ENCODE data around the gene HSFX4. TPM values are rescaled to one million over a fixed set of nuclear protein-coding genes. Genes with fewer than 3 reads are reported as not detected.
"Not testable (repeated sequence)": the region's sequence is repeated elsewhere in the genome, so short reads cannot be mapped to it uniquely, and the experiment has no call there.

HSFX4 gene
- polyA plus RNA-seq, 6 donors from 2014 or later: not detected

DNA sequence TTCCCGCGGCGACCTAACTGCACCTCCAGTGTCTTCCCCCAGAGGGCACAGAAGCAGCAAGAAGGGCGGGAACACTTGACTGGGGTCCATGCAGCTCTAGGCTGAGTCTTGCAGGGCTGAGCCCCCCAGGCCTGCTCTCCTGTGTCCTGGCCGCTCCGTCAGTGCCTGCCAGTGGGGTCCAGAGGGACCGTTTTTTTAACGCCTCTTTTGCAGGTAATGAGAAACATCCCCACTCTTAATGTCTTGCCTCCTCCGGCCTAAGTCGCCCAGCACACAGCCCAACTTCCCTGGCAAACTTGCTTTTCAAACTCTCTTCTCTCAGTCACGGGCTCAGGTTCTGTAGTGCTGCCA, 11.3 kb downstream of the HSFX4 start:
- H3K4me3 Mint-ChIP-seq: peak overlapping the region; percentile 85 to 97 (median 91)
- peak overlapping the region in 5 of 6 donors; percentile 88 to 98 (median 97) for H3K27ac Mint-ChIP-seq
- H3K27me3 Mint-ChIP-seq; ATAC-seq (ENCODE audit: low read depth in 2 of 2); DNase-seq; H3K9me3 Mint-ChIP-seq; H3K36me3 Mint-ChIP-seq: not testable (repeated sequence)
- H3K4me1 Mint-ChIP-seq: peaks cover 5 to 12% (median 10%) of the 10 kb centered on the region in 3 donors

DNA sequence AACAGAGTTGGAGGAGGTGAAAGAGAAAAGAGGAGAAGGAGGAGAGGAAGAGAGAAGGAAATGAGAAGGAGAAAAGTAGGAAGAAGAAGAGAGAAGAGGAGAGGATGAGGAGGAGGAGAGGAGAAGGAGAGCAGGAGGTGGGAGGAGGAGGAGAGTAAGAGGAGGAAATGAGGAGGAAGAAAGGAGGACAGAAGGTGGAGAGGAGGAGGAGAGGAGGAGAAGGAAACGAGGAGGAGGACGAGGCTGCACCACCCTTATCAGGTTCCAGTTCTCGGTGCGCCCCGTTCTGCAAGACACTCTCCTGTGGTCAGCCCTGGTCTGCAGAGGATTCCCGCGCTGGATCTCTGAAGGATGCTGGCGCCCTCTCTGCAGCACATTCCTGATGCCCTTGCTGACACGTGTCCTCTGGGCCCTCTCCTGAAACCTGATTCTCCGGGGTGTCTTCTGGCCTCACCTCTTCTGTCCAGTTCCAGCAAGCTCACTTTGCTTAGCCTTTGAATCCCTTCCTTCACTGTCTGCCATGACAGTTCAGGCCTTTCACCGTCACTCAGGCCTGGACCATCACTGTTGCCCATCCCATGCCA, 15.8 kb downstream of the HSFX4 start:
- H3K27me3 Mint-ChIP-seq; DNase-seq; H3K9me3 Mint-ChIP-seq; H3K36me3 Mint-ChIP-seq; H3K4me1 Mint-ChIP-seq; ATAC-seq (ENCODE audit: low read depth in 2 of 2); H3K4me3 Mint-ChIP-seq: not testable (repeated sequence)
- H3K27ac Mint-ChIP-seq: peak overlapping the region in 1 of 6 donors; percentile 60

DNA sequence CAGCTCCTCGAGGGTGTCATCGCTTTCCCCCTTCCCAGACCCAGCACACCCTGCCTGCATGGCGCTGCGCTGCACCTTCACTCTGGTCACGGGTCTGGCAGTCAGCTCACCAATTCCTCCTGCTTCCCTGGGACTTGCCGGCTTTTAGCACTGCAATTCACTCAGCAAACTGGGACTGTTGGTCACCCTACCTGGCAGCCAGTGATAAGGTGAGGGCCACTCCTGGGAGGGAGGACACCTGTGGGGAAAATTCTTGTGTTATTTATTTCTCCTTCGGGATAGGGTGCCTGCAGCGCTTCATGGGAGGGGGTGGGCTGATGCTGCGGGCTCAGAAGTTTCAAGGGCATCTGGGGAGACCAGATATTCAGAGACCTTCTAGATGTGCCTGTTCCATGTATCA, 16.4 kb downstream of the HSFX4 start:
- H3K27me3 Mint-ChIP-seq; ATAC-seq (ENCODE audit: low read depth in 2 of 2); H3K9me3 Mint-ChIP-seq; H3K36me3 Mint-ChIP-seq; DNase-seq; H3K27ac Mint-ChIP-seq; H3K4me1 Mint-ChIP-seq; H3K4me3 Mint-ChIP-seq: not testable (repeated sequence)

DNA sequence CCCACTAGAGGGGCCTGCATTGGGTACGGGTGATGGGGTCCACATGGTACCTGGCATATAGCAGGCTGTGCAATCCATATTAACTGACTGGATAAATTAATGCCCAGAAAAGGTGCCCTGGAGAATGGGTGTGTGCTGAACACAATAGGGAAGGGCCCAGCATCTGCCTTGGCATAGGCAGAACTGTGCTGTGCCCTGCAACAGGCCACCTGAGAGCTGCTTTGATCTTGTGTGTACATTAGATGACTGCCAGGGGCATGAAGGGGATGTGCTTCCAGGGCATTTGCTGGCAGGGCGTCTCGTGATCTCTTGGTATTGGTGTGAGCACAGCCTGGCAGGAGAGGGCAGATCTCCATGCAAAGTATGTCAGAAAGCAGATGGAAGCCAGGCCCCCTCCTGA, 17.6 kb downstream of the HSFX4 start:
- ATAC-seq (ENCODE audit: low read depth in 2 of 2); H3K27ac Mint-ChIP-seq; H3K9me3 Mint-ChIP-seq; H3K27me3 Mint-ChIP-seq; H3K4me3 Mint-ChIP-seq; H3K36me3 Mint-ChIP-seq; H3K4me1 Mint-ChIP-seq; DNase-seq: not testable (repeated sequence)

- ATAC-seq (ENCODE audit: low read depth in 2 of 2): no peak
- H3K27ac Mint-ChIP-seq: no peak overlapping the region
- DNase-seq: no peak
Observed at GRCh38 chrX:149948016-149948415, 18.6 kb downstream of the HSFX4 start.

DNA sequence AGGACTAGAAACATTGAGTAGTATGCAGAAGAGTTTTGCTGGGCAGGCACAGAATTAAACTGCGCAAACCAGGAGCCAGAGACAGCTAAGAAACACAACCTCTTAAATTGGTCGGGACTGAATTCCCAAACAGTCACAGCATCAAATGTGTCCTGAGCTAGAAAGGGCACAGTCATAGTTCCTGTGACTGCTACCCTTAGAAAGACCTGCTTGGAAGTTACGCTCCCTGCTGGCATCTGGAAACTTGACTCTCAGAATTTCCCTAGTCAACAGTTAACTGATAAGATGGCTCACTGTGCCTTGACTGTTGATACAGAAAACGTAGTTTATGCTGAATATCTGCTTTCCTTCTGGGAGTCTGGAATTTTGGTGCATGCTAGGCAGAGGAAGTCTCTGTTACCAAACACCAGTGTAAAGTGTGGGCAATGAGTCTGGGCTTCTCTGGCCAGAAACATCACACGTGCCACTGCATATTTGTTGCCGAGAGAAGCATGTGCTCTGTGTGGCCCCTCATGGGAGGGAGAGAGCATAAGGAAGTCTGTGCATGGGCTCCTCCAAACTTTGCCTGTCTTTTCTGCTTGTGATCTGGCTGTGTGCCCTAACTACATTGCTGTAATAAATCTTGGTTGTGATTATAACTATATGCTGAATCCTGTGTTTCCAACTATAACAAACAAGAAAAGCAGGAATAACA, 20.5 kb downstream of the HSFX4 start:
- Mint-ChIP-seq H3K36me3 (no peaks in the 10 kb centered on the region), H3K9me3 (no peaks in the 10 kb centered on the region), H3K4me1 (peaks cover 0 to 3% (median 0%) of the 10 kb centered on the region in 3 donors), H3K27me3 (no peaks in the 10 kb centered on the region), H3K27ac (no peak overlapping the region), H3K4me3 (no peak overlapping the region)
- ATAC-seq (ENCODE audit: low read depth in 2 of 2): no peak
- no peak for DNase-seq

More at GRCh38 chrX:149948016-149948415, 18.6 kb downstream of the HSFX4 start:
- Mint-ChIP-seq H3K36me3 (no peaks in the 10 kb centered on the region), H3K4me1 (peaks cover 0 to 3% (median 0%) of the 10 kb centered on the region in 3 donors), H3K4me3 (no peak overlapping the region), H3K27me3 (no peaks in the 10 kb centered on the region), H3K9me3 (no peaks in the 10 kb centered on the region)

DNA sequence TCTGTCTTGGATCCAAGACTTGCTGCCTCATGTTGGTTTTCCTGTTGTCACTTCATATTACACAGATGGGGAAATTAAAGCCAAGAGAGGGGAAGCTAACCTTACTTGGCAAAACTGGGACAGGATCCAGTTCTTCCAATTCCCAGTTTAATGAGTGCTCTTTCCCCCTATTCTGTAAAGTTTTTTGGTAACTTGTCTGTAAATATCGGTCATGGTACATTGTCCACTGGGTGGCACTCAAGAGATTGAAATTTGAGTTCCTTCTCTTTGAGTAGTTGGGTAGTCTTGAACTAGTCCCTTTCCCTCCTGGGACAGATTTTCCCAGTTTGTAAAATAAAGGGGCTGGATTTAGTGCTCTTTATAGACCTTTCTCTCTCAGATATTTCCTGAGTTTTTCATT, 21.3 kb downstream of the HSFX4 start:
- Mint-ChIP-seq H3K27me3 (no peaks in the 10 kb centered on the region), H3K9me3 (no peaks in the 10 kb centered on the region), H3K4me3 (no peak overlapping the region), H3K27ac (no peak overlapping the region), H3K36me3 (no peaks in the 10 kb centered on the region), H3K4me1 (no peaks in the 10 kb centered on the region)
- no peak for DNase-seq
- ATAC-seq (ENCODE audit: low read depth in 2 of 2): no peak

DNA sequence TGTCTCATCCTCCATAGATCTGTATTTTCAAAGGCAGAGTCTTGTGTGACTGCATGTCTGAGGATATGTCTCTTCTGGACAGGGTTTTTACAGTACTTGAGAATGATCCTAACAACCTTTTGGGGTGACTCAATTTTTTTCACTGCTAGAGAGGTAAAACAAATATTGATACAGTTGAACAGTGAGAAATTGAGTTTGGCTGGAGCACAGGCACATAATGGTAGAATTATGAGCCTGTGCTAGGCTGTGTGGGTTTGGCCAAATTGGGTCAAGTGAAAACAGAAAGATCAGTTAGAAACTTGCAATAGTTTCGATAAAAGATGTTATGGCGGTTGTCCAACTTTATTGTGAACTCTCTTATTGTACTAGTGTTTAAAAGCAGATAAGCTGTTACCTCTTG, 32.2 kb downstream of the HSFX4 start:
- no peaks in the 10 kb centered on the region for H3K36me3 Mint-ChIP-seq

GRCh38 chrX:149962010-149962409, 32.6 kb downstream of the HSFX4 start:
- H3K27ac Mint-ChIP-seq: no peak overlapping the region
- H3K36me3 Mint-ChIP-seq: no peaks in the 10 kb centered on the region
- no peaks in the 10 kb centered on the region for H3K4me1 Mint-ChIP-seq
- H3K4me3 Mint-ChIP-seq: no peak overlapping the region
- H3K27me3 Mint-ChIP-seq: no peaks in the 10 kb centered on the region
- DNase-seq (no peak), ATAC-seq (ENCODE audit: low read depth in 2 of 2) (no peak)
- peaks cover 0 to 3% (median 0%) of the 10 kb centered on the region in 7 donors for H3K9me3 Mint-ChIP-seq

More for the DNA sequence above, 32.2 kb downstream of the HSFX4 start:
- Mint-ChIP-seq H3K27ac (peak overlapping the region in 1 of 6 donors; percentile 7), H3K4me3 (no peak overlapping the region), H3K27me3 (no peaks in the 10 kb centered on the region), H3K4me1 (no peaks in the 10 kb centered on the region), H3K9me3 (peaks cover 0 to 3% (median 0%) of the 10 kb centered on the region in 7 donors)
- no peak for ATAC-seq (ENCODE audit: low read depth in 2 of 2)
- no peak for DNase-seq

GRCh38 chrX:149962859-149963757, 33.7 kb downstream of the HSFX4 start:
- DNase-seq: no peak
- Mint-ChIP-seq H3K9me3 (peaks cover 0 to 3% (median 0%) of the 10 kb centered on the region in 7 donors), H3K27ac (no peak overlapping the region), H3K4me3 (no peak overlapping the region), H3K27me3 (no peaks in the 10 kb centered on the region), H3K4me1 (no peaks in the 10 kb centered on the region), H3K36me3 (no peaks in the 10 kb centered on the region)
- ATAC-seq (ENCODE audit: low read depth in 2 of 2): peak in 1 of 2 donors; percentile 43

DNA sequence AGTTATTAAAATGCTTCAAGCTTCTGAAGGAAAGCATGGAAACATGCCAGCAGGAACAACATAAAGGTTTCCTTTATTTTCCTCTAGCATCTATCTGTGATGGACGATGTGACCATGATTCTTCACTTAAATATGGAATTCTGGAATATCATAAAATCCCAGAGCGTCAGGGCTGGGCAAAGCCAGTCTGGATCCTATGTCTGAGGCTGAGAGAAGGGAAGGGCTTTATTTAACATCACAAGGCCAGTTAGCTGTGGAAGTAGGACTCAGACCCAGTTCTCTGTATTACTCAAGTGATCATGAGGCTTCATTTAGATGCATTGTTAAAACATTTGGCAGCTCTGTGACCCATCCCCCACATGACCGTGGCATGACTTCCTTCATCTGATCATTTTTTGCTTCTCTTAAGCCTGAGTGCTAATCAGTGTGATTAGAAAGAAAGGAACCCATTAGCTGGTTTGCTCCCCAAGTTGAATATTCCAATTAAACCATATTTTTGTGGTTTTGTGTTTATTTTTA, 49.8 kb downstream of the HSFX4 start:
- Mint-ChIP-seq H3K9me3 (no peaks in the 10 kb centered on the region), H3K36me3 (no peaks in the 10 kb centered on the region), H3K27me3 (no peaks in the 10 kb centered on the region), H3K4me1 (peaks cover 0 to 7% (median 4%) of the 10 kb centered on the region in 3 donors), H3K4me3 (no peak overlapping the region), H3K27ac (no peak overlapping the region)
- no peak for ATAC-seq (ENCODE audit: low read depth in 2 of 2)
- no peak for DNase-seq

Measured in naive B cell (primary cell).